GM19239 (cell line): Measurements from ENCODE around the gene FGD4.

ENCODE experiments used
- DNase-seq: peaks from one replicate; pipeline ENCODE4 v3.0.0; 2011; ENCODE audit warnings: low spot score; ENCODE audit not compliant: insufficient read length
- FAIRE-seq: peaks from 2 replicates; lab custom pipeline; 2011; peaks lifted over from hg19 to GRCh38; lab: Jason Lieb, UNC

Gene FGD4

GRCh38 chr12:32451816-32452215 lies 52.5 kb downstream of the FGD4 start:
- FAIRE-seq (no peak), DNase-seq (no peak)

- FAIRE-seq = no peak
- no peak for DNase-seq
These were observed 54.7 kb downstream of the FGD4 start for GRCh38 chr12:32454075-32454474.

DNA sequence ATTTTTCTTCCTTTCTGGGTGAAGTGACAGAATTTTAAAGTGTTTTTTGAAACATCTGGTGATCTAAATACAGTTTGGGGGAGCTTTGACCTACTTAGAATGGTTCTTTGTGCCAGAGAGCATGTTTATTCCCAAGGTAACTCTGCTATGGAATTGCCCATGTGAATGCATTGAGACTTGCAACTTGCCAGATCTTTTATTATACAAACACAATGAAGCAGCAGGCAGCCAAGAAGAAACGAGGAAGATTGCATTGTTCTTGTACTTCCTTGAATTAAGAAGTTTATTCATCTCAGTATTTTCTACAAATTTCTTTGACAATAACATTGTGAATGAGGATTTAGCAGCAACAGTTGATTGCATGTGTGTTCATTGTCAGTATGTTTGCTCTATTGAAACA lies 55.5 kb downstream of the FGD4 start:
- DNase-seq = no peak
- no peak for FAIRE-seq

DNA sequence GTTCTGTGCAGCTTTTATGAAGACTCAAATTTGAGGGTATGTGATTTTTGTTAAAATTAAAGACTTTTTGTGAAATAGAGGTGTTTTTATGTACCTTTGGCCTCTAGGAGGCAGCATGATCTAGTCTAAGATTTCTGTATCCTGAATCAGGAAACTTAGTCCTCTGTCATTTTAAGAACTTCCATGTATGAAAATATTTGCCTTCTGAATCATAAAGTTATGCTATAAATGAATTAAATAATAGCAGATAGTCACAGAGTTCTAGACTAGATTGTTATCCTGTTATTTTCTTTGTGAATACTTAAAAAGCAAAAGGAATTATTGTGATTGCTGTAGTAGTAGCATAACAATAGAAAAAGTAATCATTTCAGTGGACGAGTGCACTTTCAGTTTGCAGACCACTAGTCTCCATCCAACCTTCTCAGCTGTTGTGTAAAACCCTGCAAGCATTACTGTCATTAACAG lies 56.3 kb downstream of the FGD4 start:
- DNase-seq (peak; percentile 18), FAIRE-seq (peak; percentile 54)

DNA sequence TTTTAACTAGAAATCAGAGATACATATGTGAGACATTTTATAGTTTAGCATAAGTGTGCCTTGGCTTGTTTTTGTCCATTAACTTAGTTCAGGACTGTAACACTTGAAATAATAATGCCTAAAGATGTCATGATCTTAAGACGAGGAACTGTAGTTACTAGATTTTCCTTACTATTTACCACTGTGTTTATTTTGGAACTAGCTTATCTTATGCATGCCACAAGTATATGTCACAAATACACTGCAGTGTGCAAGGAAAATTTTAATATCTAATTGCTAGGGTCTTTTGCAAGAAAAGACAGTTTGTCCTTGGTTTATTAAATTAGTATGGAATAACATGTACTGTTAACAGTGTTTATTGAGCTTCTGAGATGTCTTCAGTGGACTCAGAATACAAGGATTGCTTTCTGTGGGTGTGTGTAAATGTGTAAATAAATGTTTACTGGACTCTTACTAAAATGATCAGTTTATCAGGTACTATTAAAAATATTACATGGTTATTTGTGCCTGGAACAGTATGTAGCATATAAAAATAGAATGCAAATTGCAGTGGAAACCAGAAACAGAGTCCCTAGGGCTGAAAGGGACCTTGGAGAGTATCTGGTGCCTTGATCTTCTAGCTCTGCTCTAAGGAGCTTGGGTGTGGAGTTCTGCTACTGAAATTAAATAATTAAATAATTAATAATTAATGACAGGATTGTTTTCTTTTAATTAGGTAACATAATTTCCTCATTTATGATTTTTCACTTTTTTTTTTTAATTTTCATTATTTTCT lies 58.1 kb downstream of the FGD4 start:
- FAIRE-seq = no peak
- no peak for DNase-seq

DNA sequence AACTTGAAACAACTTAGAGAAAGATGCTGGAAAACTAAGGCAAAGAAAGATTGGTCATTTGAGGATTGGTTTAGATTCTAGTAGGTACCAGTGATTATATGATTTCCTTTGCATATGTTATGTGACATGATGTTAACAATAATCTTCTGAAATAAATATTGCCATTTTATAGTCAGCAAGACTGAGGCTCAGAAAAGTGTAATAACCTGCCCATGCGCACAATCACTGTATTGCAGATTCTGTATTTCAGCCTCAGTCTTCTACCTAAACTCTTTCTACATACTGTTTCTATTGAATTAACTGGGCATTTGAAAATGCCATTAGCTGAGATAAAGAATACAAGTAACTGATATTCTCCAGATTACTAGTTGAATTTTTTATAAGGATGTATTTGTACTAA lies 61.3 kb downstream of the FGD4 start:
- FAIRE-seq = no peak

DNA sequence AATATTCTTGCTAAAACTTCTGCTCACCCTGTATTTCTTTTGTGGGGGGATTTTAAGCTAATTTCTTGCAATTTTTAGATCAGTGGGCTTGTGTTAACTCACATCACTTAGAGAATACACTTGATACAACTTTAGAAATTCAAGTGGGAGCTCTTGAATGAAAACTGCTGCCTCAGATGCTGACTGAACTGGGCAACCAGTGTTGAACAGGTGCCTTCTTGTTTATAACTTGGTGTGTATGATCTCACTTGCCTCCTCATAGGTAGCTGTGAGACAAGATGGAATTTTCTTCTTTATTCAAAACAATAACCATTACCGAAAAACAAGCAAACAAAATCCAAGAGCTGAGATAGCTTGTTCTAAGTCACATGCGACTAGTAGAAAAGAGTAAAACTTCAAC lies 63.5 kb downstream of the FGD4 start:
- DNase-seq (no peak), FAIRE-seq (no peak)

More for the DNA sequence above, 61.3 kb downstream of the FGD4 start:
- no peak for DNase-seq

- DNase-seq (no peak), FAIRE-seq (no peak)
These were observed 66.8 kb downstream of the FGD4 start for GRCh38 chr12:32466187-32466586.

- no peak for FAIRE-seq
These were observed 67.8 kb downstream of the FGD4 start for GRCh38 chr12:32466986-32467711.

DNA sequence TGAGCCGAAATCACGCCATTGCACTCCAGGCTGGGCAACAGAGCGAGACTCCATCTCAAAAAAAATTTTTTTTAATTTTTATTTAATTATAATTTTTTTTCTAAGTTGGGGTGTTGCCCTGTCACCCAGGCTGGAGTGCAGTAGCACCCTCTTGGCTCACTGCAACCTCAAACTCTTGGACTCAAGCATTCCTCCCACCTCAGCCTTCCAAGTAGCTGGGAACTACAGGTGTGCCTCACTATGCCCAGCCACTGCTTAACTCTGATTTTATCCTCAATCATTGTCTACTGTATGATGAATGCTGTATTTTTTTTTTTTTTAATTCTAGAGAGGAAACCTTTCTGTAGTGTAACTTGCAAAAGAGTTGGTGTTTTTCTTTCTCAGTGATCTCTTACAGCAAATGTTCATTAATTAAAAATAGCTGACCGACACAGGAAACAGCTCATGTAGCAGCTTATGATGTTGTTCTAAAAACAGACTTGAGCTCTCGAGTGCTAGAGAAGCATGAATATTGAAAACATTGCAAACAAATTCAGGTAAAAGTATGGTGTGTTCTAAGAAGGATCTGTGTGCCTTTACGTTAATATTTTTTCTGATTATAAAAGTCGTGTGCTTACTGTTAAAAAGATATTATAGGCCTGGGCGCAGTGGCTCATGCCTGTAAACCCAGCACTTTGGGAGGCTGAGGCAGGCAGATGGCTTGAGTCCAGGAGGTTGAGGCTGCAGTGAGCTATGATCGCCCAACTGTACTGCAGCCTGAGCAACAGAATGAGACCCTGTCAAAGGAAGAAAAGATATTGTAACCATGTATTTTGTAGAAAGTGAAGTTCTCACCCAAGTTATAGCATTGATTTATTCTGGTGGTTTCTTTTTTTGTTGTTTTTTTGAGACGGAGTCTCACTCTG lies 68.9 kb downstream of the FGD4 start:
- no peak for DNase-seq
- FAIRE-seq = no peak

More at GRCh38 chr12:32466986-32467711, 67.8 kb downstream of the FGD4 start:
- DNase-seq = no peak

DNA sequence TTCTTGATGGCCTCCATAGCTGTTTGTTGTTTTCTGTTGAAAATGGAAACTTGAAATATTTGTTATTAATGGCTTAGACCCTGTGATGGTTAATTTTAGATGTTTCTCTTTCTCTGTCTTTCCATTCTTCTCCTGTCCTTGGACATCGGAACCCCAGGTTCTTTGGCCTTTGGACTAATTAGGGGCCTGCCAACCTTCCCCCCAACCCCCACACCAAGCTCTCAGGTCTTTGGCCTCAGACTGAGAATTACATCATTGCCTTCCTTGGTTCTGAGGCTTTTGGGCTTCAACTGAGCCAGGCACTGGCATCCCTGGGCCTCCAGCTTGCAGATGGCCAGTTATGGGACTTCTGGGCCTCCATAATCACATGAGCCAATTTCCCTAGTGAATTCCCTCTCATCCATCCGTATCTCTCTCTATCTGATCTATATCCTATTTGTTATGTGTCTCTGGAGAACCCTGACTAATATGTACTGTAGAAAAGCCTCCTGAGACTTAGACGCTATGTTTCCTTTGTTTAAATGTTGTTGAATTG lies 71.6 kb downstream of the FGD4 start:
- no peak for DNase-seq
- no peak for FAIRE-seq

- no peak for FAIRE-seq
These were observed 72.2 kb downstream of the FGD4 start for GRCh38 chr12:32471591-32472001.

GRCh38 chr12:32475724-32476123 lies 76.4 kb downstream of the FGD4 start:
- FAIRE-seq = no peak
- DNase-seq = no peak

More at GRCh38 chr12:32471591-32472001, 72.2 kb downstream of the FGD4 start:
- no peak for DNase-seq

DNA sequence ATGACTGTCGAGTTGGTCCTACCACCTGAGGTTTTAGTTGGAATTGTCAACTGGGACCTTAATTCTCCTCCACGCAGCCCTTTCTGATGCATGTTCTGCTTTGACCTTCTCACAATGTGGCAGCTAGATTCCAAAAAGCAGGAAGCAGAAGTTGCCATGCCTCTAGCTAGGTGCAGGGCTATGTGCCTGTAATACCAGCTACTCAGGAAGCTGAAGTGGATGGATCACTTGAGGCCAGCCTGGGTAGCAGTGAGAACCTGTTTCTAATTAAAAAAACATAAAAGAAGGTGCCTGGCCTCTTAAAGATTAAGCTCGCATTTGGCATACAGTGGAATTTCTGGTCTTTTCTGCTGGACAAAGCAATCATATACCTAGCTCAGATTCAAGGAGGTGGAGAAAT lies 77.1 kb downstream of the FGD4 start:
- FAIRE-seq = no peak

DNA sequence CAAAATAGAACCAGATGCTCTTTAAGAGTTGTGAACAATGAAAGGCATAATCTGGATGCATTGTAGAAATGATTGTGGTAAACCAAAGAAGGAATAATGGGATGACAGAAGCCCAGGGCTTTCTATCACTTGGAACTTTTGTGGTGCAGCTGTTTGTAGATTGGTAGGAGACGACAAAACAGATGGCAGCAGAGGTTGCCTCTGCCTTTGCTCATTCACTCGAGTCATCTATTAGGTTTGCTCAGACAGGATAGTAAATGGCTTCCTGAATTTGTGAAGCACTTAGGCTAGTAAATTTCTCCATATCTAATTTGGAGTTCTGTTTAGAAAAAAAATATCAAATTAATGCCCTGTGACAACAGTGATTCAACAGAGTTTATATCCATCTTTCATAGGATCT lies 78.4 kb downstream of the FGD4 start:
- DNase-seq (no peak), FAIRE-seq (no peak)

More for the DNA sequence above, 77.1 kb downstream of the FGD4 start:
- no peak for DNase-seq

DNA sequence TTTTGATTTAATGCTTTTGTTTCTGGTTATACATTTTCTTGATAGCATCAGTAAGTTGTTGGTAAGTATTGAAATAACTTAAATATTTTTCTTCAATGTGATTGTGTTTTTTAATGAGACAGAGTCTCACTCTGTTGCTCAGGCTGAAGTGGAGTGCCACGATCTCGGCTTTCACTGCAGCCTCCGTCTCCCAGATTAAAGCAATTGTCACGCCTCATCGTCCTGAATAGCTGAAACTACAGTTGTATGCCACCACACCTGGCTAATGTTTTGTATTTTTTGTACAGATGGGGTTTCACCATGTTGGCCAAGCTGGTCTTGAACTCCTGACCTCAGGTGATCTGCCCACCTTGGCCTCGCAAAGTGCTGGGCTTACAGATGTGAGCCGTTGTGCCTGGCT lies 78.8 kb downstream of the FGD4 start:
- DNase-seq (no peak), FAIRE-seq (peak; percentile 11)

- FAIRE-seq (peak; percentile 55), DNase-seq (no peak)
These were observed 79.7 kb downstream of the FGD4 start for GRCh38 chr12:32478858-32479725.

DNA sequence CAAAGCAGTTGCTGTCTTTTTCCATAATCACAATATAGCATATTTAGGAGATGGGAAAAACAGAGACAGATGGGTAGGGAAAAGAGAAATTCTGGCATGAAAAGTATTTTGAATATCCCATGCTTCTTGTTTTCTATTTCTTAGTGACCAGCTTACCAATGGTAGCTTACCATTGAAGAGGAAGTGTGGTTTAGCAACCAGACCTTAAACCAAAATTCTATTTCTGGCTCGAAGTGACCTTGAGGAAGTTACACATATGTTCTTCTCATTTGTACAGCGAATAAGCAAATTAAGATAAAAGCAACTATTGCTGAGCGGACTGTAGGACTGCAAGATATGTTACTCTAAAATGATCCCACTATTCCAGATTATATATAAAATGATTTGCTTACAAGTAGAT lies 82.9 kb downstream of the FGD4 start:
- DNase-seq (peak; percentile 17), FAIRE-seq (peak; percentile 4)

- FAIRE-seq (no peak), DNase-seq (no peak)
These were observed 84.1 kb downstream of the FGD4 start for GRCh38 chr12:32483499-32483898.
